SK-N-SH (cell line): ENCODE measurements around the gene MYNN. TPM values are rescaled to one million over a fixed set of nuclear protein-coding genes. Genes with fewer than 3 reads are reported as not detected.

Source experiments
- CTCF ChIA-PET: fragments of 300-600, 350-600 bp; formaldehyde crosslinking; extraction: SDS; loops from one replicate; lab custom pipeline; 2021; lab: Yijun Ruan, JAX
- POLR2A ChIA-PET: fragments of 350-600 bp; sonication (Branson Sonifier 250); formaldehyde crosslinking; extraction: SDS; loops from one replicate; lab custom pipeline; 2020; ENCODE audit warnings: antibody characterized with exemption, inconsistent platforms; lab: Yijun Ruan, JAX
- DNase-seq: peaks from one replicate; pipeline ENCODE4 v3.0.0; 2012
- H2AFZ ChIP-seq: fragments of 200-600 bp; sonication (generic); 2 replicates; pipeline ENCODE4 v1.8.1; 2016; ENCODE audit warnings: antibody characterized with exemption, mild to moderate bottlenecking, low read depth
- H3F3A ChIP-seq: fragments of 200-600 bp; sonication (generic); replicated peaks from 2 replicates; pipeline ENCODE3; 2016; ENCODE audit warnings: antibody characterized with exemption, mild to moderate bottlenecking; ENCODE audit not compliant: insufficient read depth
- H3K27ac ChIP-seq, 2 experiments: fragments of 200-500 bp in 1 of 2; fragments of 200-600 bp in 1 of 2; sonication (Bioruptor generic) in 1 of 2; sonication (generic), shearing (Covaris generic) in 1 of 2; 2 replicates each; pipeline versions ENCODE4 v1.5.1 to v1.6.1; 2014 to 2016; ENCODE audit warnings: low read depth in 2 of 2, inconsistent platforms in 1 of 2, low read length in 1 of 2, mild to moderate bottlenecking in 1 of 2, mixed read lengths in 1 of 2
- H3K27me3 ChIP-seq: fragments of 200-600 bp; sonication (generic), shearing (Covaris generic); 2 replicates; pipeline ENCODE4 v1.6.1; 2016; ENCODE audit warnings: mixed run types; ENCODE audit not compliant: insufficient read depth
- H3K36me3 ChIP-seq, 2 experiments: fragments of 200-500 bp in 1 of 2; fragments of 200-600 bp in 1 of 2; sonication (Bioruptor generic) in 1 of 2; sonication (generic) in 1 of 2; replicated peaks in 1 of 2; 2 replicates each; pipeline versions ENCODE3 to v1.5.1; 2014 to 2016; ENCODE audit warnings: low read length in 1 of 2, mild to moderate bottlenecking in 1 of 2; ENCODE audit not compliant: insufficient read depth in 2 of 2, control insufficient read depth in 1 of 2
- H3K4me1 ChIP-seq, 2 experiments: fragments of 200-500 bp in 1 of 2; fragments of 200-600 bp in 1 of 2; sonication (Bioruptor generic) in 1 of 2; sonication (generic), shearing (Covaris generic) in 1 of 2; 2 replicates each; pipeline versions ENCODE4 v1.5.1 to v1.6.1; 2014 to 2016; ENCODE audit warnings: low read depth in 1 of 2, low read length in 1 of 2, mixed run types in 1 of 2; ENCODE audit not compliant: insufficient read depth in 2 of 2, control insufficient read depth in 1 of 2
- H3K4me2 ChIP-seq: fragments of 200-600 bp; sonication (generic), shearing (Covaris generic); 2 replicates; pipeline ENCODE4 v1.6.1; 2017; ENCODE audit warnings: mixed run types
- H3K4me3 ChIP-seq, 2 experiments: fragments of 200-500 bp in 1 of 2; fragments of 200-600 bp in 1 of 2; sonication (Bioruptor generic) in 1 of 2; sonication (generic), shearing (Covaris generic) in 1 of 2; 2 replicates each; pipeline versions ENCODE4 v1.5.1 to v1.8.1; 2014 to 2016; ENCODE audit warnings: low read depth in 2 of 2, inconsistent platforms in 1 of 2, low read length in 1 of 2, mild to moderate bottlenecking in 1 of 2, mixed read lengths in 1 of 2, moderate library complexity in 1 of 2
- H3K79me2 ChIP-seq: fragments of 200-600 bp; sonication (generic); 2 replicates; pipeline ENCODE4 v1.8.1; 2017; ENCODE audit warnings: mild to moderate bottlenecking; ENCODE audit not compliant: insufficient read depth
- H3K9ac ChIP-seq: fragments of 200-600 bp; sonication (generic); 2 replicates; pipeline ENCODE4 v1.6.1; 2017; ENCODE audit warnings: mixed run types
- H3K9me2 ChIP-seq: fragments of 200-600 bp; sonication (generic); 2 replicates; pipeline ENCODE4 v1.6.1; 2017; ENCODE audit warnings: mixed run types
- H3K9me3 ChIP-seq: fragments of 200-600 bp; sonication (generic); 2 replicates; pipeline ENCODE4 v1.6.1; 2017; ENCODE audit warnings: mixed run types, mild to moderate bottlenecking, moderate library complexity
- H4K20me1 ChIP-seq: fragments of 200-600 bp; sonication (generic); 2 replicates; pipeline ENCODE4 v1.6.1; 2017; ENCODE audit warnings: mild to moderate bottlenecking, mixed run types; ENCODE audit not compliant: insufficient read depth
- CHD2 ChIP-seq: fragments of 150-350 bp; IDR thresholded peaks from 2 replicates; pipeline ENCODE4 v1.6.1; 2018; ENCODE audit warnings: low read length; ENCODE audit not compliant: partially characterized antibody
- CTCF ChIP-seq: fragments of 200-600 bp; sonication (generic); IDR thresholded peaks from 2 replicates; pipeline ENCODE4 v1.6.1; 2017; ENCODE audit warnings: antibody characterized with exemption, mild to moderate bottlenecking, moderate library complexity
- ELF1 ChIP-seq: IDR thresholded peaks from 2 replicates; pipeline ENCODE4 v1.4.0; 2012
- FOSL2 ChIP-seq: IDR thresholded peaks from 2 replicates; pipeline ENCODE4 v1.4.0; 2012; ENCODE audit warnings: low read depth, mild to moderate bottlenecking, moderate library complexity, borderline replicate concordance
- FOXJ3 ChIP-seq: sonication (generic); formaldehyde crosslinking; IDR thresholded peaks from 2 replicates; pipeline ENCODE4 v1.5.1; 2020; ENCODE audit warnings: mild to moderate bottlenecking, missing genetic modification reagents
- FOXM1 ChIP-seq: IDR thresholded peaks from 2 replicates; pipeline ENCODE4 v1.4.0; 2012; ENCODE audit warnings: low read depth, mild to moderate bottlenecking
- GABPA ChIP-seq: IDR thresholded peaks from 2 replicates; pipeline ENCODE4 v1.4.0; 2012; ENCODE audit warnings: low read depth, mild to moderate bottlenecking
- IRF3 ChIP-seq: fragments of 150-350 bp; IDR thresholded peaks from 2 replicates; pipeline ENCODE4 v1.6.1; 2016; ENCODE audit warnings: mild to moderate bottlenecking, low read depth, low read length
- JUND ChIP-seq: IDR thresholded peaks from 2 replicates; pipeline ENCODE4 v1.4.0; 2012
- MAX ChIP-seq: IDR thresholded peaks from 2 replicates; pipeline ENCODE4 v1.4.0; 2012; ENCODE audit warnings: low read depth
- MEF2A ChIP-seq: IDR thresholded peaks from 2 replicates; pipeline ENCODE4 v1.4.0; 2012; ENCODE audit warnings: low read depth, borderline replicate concordance
- MXI1 ChIP-seq: IDR thresholded peaks from 2 replicates; pipeline ENCODE4 v1.6.1; 2012; ENCODE audit warnings: mild to moderate bottlenecking, low read depth, low read length, improper control_type of control experiment
- PBX3 ChIP-seq: IDR thresholded peaks from 2 replicates; pipeline ENCODE4; 2012
- POLR2AphosphoS5 ChIP-seq: IDR thresholded peaks from 2 replicates; pipeline ENCODE4 v1.6.1; 2012; ENCODE audit warnings: low read depth, low read length
- RAD21 ChIP-seq: IDR thresholded peaks from 2 replicates; pipeline ENCODE4 v1.6.1; 2012; ENCODE audit warnings: mild to moderate bottlenecking, low read length
- RCOR1 ChIP-seq: fragments of 150-350 bp; IDR thresholded peaks from 2 replicates; pipeline ENCODE4 v1.6.1; 2017; ENCODE audit warnings: antibody characterized with exemption, low read length
- REST ChIP-seq: IDR thresholded peaks from 2 replicates; pipeline ENCODE4 v1.6.1; 2012; ENCODE audit warnings: mild to moderate bottlenecking, low read depth, low read length, moderate library complexity
- SIN3A ChIP-seq: IDR thresholded peaks from 2 replicates; pipeline ENCODE4 v1.6.1; 2012; ENCODE audit warnings: low read depth, mild to moderate bottlenecking, low read length, moderate library complexity, borderline replicate concordance
- SMC3 ChIP-seq: IDR thresholded peaks from 2 replicates; pipeline ENCODE4 v1.6.1; 2012; ENCODE audit warnings: low read depth, low read length, improper control_type of control experiment
- TAF1 ChIP-seq: IDR thresholded peaks from 2 replicates; pipeline ENCODE4 v1.6.1; 2012; ENCODE audit warnings: low read depth, mild to moderate bottlenecking, low read length, moderate library complexity, borderline replicate concordance
- TCF12 ChIP-seq: IDR thresholded peaks from 2 replicates; pipeline ENCODE4 v1.4.0; 2012
- USF1 ChIP-seq: IDR thresholded peaks from 2 replicates; pipeline ENCODE4 v1.4.0; 2012; ENCODE audit warnings: low read depth, borderline replicate concordance
- USF2 ChIP-seq: fragments of 150-350 bp; IDR thresholded peaks from 2 replicates; pipeline ENCODE4 v1.6.1; 2017; ENCODE audit warnings: antibody characterized with exemption, low read length, low read depth, borderline replicate concordance
- YY1 ChIP-seq: IDR thresholded peaks from 2 replicates; pipeline ENCODE4 v1.4.0; 2012; ENCODE audit warnings: low read depth, mild to moderate bottlenecking
- WGBS: methylation state at CpG from one replicate; pipeline ENCODE4 v1.1.6; 2017; ENCODE audit warnings: low lambda C conversion rate; 5-methylcytosine and 5-hydroxymethylcytosine counted together
- polyA plus RNA-seq, 3 experiments: library from polyadenylated mRNA; depleted of rRNA; stranded (reverse); fragments of >200 nt; gene quantifications; 2 replicates each; pipeline ENCODE4 v1.2.3, GENCODE V29; 2012

Gene MYNN
- polyA plus RNA-seq, 1 of the 3 experiments (the other 2 are of a cell fraction), result 9.7 TPM

- Histone ChIP-seq H3K4me1 (no peaks in the 10 kb centered on the region), H3K9ac (no peak overlapping the region), H3K79me2 (no peaks in the 10 kb centered on the region), H2AFZ (no peak overlapping the region), H3K36me3 (no peaks in the 10 kb centered on the region), H3K4me3 (no peak overlapping the region), H3K4me2 (no peak overlapping the region), H3K9me3 (no peaks in the 10 kb centered on the region)
- POLR2A ChIA-PET, result no interaction called here
- WGBS, result 60% methylated on average over 1 of the region's 1 CpG
- TF ChIP-seq SMC3 (0 out of 2 replicates have a peak, but pooled peaks have one; percentile 12), USF1 (no peak), ELF1 (no peak), TCF12 (no peak), MAX (no peak), REST (no peak), YY1 (no peak), RCOR1 (no peak), SIN3A (no peak), CTCF (peak; percentile 55), FOSL2 (no peak), MXI1 (no peak), JUND (no peak), IRF3 (no peak), MEF2A (no peak), USF2 (no peak), TAF1 (no peak), FOXM1 (no peak), POLR2AphosphoS5 (no peak), GABPA (no peak), PBX3 (no peak), RAD21 (peak; percentile 66), FOXJ3 (CRISPR knock-in tag) (no peak), CHD2 (no peak)
- TF ChIP-seq, all 33 proteins: peak for 3
- Histone ChIP-seq H3K27ac (no peak overlapping the region), H3K27me3 (peaks cover 5% of the 10 kb centered on the region; the same call in 1 of the 2 replicates), H3K9me2 (no peaks in the 10 kb centered on the region), H4K20me1 (no peaks in the 10 kb centered on the region), H3F3A (no peaks in the 10 kb centered on the region)
- DNase-seq, result no peak
- CTCF ChIA-PET, result interaction anchor here (0.8 to 2.7 kb wide), 12 partner anchors 10 to 879 kb away, joined by 3 to 13 read pairs (median 4); partner anchors contain the start of gene MYNN
Observed at GRCh38 chr3:169744366-169745054, 28.7 kb upstream of the MYNN start.
